NCI-H1417 (cell line): ENCODE results near the gene VPS36.
A peak's percentile ranks its signal among the peaks of the same experiment; 100 is the strongest.
"Not testable (repeated sequence)": the region's sequence is repeated elsewhere in the genome, so short reads cannot be mapped to it uniquely, and the experiment has no call there.

ENCODE experiments used
- DNase-seq, 3 experiments: peaks; one replicate each; lab custom pipeline; 2025; lab: John Stamatoyannopoulos, UW

VPS36 gene

DNA sequence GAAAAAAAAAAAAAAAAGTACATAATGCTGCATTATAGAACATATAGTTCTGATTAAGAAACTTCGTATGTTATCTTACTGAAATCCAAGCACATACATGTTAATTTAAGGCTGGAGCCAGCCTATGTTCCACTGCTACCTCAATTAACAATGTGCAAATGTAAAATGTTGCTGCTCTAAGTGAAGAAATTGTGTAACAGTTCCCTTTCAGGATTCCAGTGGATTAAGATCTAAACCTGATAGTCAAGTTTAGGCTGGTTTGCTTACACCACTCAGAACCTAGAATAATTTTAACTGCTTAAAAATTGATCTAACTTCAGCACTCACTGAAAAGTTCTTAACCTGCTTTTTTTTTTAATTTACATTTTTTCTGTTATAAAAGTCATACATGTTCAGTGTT, 4.2 kb downstream of the VPS36 start:
- no peak for DNase-seq

DNA sequence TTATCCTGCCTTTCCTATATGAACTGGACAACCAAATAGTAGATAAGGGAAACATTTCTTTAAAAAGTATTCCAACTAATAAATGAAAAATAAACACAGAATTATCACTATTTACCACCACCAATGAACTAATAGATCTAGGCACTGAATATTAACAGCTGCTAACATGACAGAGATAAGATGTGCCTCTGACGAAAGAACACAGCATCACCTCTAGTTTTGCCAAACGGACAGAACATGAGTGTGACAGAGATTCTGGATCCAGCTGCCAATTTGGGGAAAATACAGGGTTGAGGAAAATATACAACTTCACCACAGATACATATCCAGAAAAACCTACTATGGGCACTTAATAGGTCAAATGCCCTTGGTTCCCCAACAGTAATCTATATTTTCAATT, 18.0 kb downstream of the VPS36 start:
- DNase-seq: no peak

GRCh38 chr13:52428295-52428694, 22.1 kb downstream of the VPS36 start:
- peak in 1 of 3 experiments; percentile 44 for DNase-seq

- DNase-seq: no peak
Observed at GRCh38 chr13:52421216-52421615, 29.2 kb downstream of the VPS36 start.

GRCh38 chr13:52419080-52419479, 31.4 kb downstream of the VPS36 start:
- no peak for DNase-seq

DNA sequence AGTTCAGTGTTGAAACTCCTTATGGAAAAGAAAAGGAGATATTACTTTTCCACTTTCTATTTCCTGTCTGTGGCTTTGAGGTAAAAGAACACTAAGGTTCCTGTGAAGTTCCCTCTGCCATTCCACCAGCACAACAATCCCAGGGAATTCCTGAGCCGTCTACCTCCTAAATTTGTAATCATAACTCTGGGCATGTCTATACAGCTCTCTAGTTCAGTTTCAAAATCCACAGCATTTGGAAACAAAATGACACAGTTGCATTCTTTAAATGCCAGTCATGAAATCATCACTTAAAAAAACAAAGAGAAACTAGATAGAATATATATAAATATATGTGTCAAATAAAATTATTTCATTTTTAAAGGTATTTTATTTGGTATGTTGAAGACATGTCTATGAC, 35.5 kb downstream of the VPS36 start:
- no peak for DNase-seq

DNA sequence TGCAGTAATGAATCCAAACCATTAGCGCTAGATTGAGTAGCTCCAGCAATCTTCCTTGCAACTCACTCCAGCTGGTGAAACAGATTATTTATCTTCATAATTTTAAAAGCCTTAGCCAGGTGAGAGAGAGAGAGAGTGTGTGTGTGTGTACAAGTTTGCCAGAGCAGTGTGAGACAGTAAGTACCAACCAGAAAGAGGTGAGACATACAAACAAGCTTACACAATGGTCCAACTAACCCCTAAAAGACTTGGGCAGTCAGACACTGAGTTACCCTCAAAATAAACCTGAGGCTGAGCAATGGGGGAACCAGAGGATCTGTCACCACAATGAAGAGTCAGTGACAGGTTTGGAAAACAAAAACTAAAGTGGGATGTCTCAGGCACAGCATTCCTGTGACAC, 36.4 kb downstream of the VPS36 start:
- peak in 1 of 3 experiments; percentile 51 for DNase-seq

GRCh38 chr13:52412128-52412527, 38.3 kb downstream of the VPS36 start:
- DNase-seq: no peak

GRCh38 chr13:52411629-52412028, 38.8 kb downstream of the VPS36 start:
- no peak for DNase-seq

DNA sequence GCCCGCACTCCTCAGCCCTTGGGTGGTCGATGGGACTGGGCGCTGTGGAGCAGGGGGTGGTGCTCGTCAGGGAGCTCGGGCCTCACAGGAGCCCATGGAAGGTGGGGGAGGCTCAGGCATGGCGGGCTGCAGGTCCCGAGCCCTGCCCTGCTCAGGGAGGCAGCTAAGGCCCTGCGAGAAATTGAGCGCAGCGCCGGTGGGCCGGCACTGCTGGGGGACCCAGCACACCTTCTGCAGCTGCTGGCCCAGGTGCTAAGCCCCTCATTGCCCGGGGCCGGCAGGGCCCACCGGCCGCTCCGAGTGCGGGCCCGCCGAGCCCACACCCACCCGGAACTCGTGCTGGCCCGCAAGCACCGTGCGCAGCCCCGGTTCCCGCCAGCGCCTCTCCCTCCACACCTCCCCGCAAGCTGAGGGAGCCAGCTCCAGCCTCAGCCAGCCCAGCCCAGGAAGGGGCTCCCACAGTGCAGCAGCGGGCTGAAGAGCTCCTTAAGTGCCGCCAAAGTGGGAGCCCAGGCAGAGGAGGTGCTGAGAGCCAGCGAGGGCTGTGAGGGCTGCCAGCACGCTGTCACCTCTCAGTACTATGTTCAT, 42.3 kb downstream of the VPS36 start:
- not testable (repeated sequence) for DNase-seq

DNA sequence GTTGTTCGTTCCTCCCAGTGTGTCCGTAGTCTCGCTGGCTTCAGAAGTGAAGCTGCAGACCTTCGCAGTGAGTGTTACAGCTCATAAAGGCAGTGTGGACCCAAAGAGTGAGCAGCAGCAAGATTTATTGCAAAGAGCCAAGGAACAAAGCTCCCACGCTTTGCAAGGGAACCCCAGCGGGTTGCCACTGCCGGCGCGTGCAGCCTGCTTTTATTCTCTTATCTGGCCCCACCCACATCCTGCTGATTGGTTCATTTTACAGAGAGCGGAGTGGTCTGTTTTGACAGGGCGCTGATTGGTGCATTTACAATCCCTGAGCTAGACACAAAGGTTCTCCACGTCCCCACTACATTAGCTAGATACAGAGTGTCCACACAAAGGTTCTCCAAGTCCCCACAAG, 43.0 kb downstream of the VPS36 start:
- not testable (repeated sequence) for DNase-seq

DNA sequence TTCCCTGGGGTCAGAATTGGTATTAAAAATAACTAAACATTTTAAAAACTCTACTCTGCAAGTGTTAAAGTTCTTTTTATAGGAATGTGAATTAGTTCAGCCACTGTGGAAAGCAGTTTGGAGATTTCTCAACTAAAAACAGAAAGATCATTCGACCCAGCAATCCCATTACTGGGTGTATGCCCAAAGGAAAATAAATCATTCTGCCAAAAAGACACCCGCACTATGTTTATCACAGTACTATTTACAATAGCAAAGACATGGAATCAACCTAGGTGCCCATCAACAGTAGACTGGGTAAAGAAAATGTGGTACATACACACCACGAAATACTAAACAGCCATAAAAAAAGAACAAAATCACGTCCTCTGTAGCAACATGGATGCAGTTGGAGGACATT, 43.8 kb downstream of the VPS36 start:
- no peak for DNase-seq

- DNase-seq: peak; percentile 25 to 80 (median 71)
Observed at GRCh38 chr13:52405767-52406494, 44.5 kb downstream of the VPS36 start, which contains the start of gene THSD1. THSD1 (minus strand) TSS chr13:52406172; CDS start chr13:52402600, 3,572 bp downstream.

DNA sequence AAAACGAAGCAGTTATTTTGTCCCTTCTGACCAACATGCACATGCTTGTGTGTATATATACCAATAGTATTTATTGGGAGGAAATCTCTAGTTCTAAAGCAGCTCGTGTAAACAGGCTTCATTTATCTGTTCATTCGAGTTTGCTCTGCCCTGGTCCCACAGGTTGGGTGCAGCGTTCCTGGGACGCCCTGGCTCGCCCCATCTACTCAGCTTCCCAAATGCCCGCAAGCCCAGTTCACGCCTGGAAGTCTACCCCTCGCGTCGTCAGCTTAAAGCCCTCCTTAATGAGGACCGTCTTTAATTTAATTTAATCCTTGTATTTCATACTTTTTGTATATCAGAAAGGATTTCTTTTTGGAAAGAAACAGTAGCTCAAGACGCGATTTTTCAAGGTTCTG, 45.1 kb downstream of the VPS36 start:
- DNase-seq: no peak

GRCh38 chr13:52399708-52400107, 50.7 kb downstream of the VPS36 start:
- no peak for DNase-seq

GRCh38 chr13:52399046-52399445, 51.4 kb downstream of the VPS36 start:
- DNase-seq: no peak

DNA sequence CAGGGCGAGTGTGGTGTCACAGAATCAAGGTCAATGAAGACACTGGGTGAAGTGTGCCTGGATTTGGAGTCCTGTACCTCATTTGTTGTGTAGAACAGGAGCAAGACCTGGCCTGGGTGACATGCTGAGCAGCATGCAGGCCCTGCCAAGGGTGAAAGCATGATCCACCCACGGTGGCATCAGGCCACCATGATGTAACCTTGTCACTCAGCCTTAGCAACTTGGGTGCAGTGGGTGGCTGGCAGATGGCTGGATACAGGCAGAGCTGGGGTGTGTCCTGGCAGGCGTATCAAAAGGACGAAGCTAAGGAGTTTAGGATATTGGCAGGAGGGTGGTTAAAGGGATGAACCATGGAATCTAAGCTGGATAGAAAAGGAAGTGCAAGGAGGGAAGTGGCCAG, 54.7 kb downstream of the VPS36 start:
- no peak for DNase-seq

- DNase-seq: no peak
Observed at GRCh38 chr13:52394586-52394985, 55.8 kb downstream of the VPS36 start.

- no peak for DNase-seq
Observed at GRCh38 chr13:52393572-52394357, 56.7 kb downstream of the VPS36 start.

- DNase-seq: no peak
Observed at GRCh38 chr13:52387721-52388120, 62.7 kb downstream of the VPS36 start.

DNA sequence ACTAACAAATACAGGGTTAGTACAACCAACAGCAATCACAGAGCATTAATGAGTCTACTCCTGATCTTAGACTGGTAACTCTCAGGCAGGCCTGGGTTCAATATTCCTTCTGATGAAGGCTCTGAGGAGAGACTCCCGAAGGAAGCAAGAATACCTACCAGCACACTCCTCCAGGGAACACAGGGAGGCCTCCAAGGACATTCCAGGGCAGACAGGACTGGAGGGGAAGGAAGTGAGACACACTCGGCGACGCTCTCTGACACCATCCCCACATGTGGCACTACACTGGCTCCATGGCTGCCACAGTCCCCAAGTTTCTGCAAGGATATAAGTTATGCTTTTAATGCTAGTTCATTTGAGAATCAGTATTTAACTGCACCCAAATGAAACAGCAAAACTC, 64.6 kb downstream of the VPS36 start:
- no peak for DNase-seq

DNA sequence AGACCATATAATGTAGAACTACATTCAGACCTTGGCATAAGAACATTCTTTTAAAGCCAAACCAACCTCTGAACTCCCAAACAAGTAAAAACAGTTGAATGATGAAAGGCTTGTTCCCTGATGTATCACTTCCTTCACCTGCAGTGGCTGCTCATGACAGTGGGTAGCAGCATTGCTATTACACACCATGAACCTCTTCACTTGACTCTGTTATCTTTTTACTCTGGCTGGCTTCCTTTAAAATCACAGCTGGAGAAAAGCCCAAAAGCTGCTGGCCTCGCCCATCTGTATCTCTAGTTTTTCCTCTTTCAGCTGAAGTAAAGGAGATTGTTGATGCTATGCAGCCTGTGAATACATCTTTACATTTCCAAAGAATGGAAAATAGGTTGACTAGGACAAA, 67.1 kb downstream of the VPS36 start:
- no peak for DNase-seq

DNA sequence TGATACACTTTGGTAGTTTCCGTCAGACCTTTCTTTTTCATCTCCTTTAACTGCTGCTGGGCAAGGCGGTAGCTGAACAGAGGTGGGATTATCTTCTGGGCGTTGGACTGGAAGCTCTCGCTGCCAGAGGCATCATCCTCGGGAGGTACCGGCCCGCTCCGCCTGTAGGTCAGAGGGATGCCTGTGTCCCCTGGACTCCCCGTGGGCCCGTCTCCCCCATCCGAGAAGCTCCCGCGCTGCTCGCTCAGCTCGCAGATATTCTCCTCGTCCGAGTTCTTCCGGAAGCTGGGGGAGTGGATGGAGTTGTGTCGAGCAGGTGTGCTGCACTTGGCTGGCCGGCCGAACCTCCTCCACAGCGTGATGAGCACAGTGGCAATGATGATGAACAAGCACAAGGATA, 72.1 kb downstream of the VPS36 start:
- no peak for DNase-seq
